Measurements from ENCODE around the gene CCDC78.
"Not testable (repeated sequence)": the region's sequence is repeated elsewhere in the genome, so short reads cannot be mapped to it uniquely, and the experiment has no call there.

CCDC78 gene

DNA sequence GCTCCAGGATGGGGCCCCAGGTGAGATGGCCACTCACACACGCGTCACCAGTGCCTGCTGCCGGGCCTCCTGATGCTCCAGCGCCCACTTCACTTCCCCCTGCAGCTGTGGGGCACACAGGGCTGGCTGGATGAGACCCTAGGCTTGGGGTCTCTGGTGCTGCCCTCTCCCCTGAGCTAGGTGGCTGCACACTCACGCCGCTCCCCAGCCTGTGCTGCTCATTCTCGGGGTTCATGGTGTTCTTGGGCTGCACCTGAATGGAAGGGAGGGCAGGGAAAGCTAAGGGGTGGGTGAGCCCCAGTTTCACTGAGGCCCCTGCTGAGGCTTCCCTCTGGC lies 1.2 kb downstream of the CCDC78 start:
- no peak for DNase-seq (ENCODE audit: low read depth in 1 of 2, low spot score in 1 of 2)

DNA sequence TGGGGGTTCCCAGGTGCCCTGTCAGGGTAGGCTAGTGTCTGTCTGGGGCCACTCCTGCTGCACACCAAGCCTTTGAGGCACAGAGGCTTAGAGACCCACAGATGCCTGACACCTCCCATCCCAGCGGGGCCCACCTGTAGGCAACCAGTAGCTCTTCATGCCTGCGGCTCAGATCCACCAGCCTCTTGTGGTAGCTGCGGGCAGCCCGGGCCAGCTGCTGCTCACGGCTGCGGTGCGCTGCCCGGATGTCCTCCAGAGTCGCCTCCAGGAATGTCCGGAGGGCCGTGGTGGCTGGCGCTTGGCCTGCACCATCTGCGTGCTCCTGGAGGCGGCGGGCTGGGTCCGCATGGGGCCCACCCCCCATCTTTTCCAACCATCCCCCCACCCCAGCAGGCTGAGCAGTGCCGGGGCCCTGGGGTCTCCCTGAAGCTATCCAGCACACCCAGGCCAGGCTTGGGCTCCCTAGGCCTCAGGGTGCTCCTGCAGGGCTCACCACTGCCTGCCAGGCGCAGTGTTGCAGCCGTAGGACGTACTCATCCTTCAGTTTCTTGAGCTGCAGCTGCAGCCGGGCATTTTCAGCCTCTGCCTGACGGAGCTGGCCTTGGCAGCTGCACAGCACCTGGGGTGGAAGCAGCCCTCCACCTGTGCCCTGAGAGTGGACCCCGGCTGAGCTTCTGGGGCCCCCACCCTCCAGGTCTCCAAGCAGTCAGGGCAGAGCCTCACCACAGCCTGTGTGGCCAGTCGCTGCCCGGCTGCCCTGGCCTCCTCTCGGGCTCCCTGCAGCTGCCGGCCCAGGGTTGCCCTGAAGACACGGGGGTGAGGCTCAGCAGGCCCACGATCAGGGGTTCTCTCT lies 1.8 kb downstream of the CCDC78 start:
- DNase-seq (ENCODE audit: low read depth in 1 of 2, low spot score in 1 of 2): no peak

- no peak for DNase-seq (ENCODE audit: low read depth in 1 of 2, low spot score in 1 of 2)
These were observed 2.5 kb downstream of the CCDC78 start for GRCh38 chr16:723695-724094.

GRCh38 chr16:722835-723633 lies 3.2 kb downstream of the CCDC78 start:
- DNase-seq (ENCODE audit: low read depth in 1 of 2, low spot score in 1 of 2): no peak

DNA sequence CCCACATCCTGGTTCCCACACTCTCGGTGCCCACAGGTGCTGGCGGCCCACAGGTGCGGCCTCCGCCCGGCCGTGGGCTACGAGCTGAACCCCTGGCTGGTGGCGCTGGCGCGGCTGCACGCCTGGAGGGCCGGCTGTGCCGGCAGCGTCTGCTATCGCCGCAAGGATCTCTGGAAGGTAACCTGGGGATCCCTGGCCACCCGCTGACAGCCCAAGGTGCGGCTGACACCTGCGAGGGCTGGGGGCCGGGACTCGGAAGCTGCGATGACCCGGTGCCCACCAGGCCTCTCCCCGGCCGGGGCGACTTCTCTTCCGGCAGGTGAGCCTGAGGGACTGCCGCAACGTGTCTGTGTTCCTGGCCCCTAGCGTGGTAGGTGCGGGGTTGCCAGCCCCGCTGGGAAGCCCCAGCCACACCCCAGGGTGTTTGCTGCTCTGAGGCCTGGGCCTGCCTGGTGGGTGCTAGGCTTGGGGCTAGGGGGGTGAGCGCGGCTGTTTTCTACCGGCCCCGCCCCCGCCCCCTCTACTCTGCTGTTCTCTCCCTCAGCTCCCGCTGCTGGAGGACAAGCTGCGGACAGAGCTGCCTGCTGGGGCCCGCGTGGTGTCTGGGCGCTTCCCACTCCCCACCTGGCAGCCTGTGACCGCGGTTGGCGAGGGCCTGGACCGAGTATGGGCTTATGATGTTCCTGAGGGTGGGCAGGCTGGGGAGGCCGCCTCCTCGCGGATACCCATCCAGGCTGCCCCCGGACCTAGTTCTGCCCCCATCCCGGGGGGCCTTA lies 4.3 kb downstream of the CCDC78 start:
- no peak for DNase-seq (ENCODE audit: low read depth in 1 of 2, low spot score in 1 of 2)

DNA sequence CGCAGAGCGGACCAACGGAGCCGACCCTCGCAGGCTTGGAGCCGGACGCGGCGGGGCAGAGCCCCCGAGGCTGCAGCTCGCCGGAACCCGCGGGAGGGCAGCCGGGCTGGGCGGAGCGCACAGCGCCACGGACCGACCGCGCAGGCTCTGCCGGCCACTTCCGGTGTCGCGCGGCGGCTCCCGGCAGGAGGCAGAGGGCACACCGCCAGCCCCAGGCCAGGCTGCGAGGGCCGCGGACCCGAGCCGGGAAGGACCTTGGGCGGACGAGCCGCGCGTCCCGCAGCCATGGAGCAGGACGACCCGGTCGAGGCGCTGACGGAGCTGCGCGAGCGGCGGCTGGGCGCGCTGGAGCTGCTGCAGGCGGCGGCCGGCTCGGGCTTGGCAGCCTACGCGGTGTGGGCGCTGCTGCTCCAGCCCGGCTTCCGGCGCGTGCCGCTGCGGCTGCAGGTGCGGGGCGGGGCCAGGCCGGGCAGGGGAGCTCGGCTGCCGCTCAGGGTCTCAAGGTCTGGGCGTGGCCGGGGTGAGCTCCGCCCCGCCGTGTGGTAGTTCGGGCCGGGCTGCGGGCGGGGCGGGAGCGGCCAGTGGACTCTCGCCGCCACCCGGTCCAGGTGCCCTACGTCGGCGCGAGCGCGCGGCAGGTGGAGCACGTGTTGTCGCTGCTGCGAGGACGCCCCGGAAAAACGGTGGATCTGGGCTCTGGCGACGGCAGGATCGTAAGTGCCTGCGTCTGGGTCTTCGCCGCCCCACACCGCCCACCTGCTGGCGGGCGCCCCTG lies 5.1 kb downstream of the CCDC78 start, which contains the start of gene ANTKMT:
Gene ANTKMT (plus strand): TSS at position 157 of the 775 bp plus-strand sequence. CDS start 129 bp downstream, at position 286.
- peak in 1 of 2 donors; percentile 58 for DNase-seq (ENCODE audit: low read depth in 1 of 2, low spot score in 1 of 2)

GRCh38 chr16:720447-720989 lies 5.7 kb downstream of the CCDC78 start:
- DNase-seq (ENCODE audit: low read depth in 1 of 2, low spot score in 1 of 2): no peak

DNA sequence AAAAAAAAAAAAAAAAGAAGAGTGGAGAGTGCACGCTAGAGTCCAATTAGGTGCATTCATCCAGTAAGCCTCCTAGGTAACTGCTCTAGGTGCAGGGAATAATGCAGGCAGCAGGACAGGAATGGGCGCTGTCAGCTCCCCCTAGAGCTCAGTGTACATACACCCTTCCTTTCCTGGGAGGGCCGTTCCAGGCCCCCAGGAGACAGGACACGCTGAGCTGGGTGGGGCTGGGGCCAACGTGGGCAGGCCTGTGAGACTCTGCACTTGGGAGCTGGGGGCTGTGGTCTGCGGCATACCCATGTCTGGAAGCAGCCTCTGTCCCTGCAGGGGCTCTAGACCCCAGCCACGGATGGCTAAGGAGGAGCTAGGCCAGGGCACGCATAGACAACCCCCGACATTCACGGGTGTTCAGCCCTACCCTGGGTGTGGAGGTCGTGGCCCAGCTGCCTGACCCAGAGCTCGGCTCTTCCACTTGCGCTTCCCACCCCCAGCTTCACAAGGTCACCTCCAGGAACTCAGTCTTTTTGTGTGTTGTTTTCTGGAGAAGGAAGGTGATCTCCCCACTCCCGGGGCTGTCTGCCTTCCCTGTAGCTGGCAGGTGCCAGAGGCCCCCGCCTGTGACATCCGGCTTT lies 6.3 kb downstream of the CCDC78 start:
- DNase-seq (ENCODE audit: low read depth in 1 of 2, low spot score in 1 of 2): no peak

DNA sequence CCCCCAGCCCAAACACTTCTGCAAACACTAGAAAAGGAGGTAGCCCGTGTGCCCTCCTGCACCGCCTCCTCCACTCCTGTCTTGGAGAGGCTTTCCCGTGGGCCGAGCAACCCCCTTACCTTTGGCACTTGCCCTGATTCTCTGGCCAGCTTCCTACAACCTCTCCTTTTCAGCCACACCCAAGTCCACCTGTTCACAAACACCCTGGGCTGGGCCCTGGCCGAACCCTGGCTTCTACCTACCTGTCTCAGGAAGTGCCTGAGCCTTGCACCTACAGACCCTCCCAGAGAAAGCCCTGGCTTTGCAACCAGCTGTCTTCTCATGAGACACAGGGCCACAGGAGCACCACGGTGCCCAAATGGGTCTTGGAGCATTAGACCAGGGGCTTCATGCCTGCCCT lies 7.3 kb downstream of the CCDC78 start:
- no peak for DNase-seq (ENCODE audit: low read depth in 1 of 2, low spot score in 1 of 2)

- DNase-seq (ENCODE audit: low read depth in 1 of 2, low spot score in 1 of 2): no peak
These were observed 7.9 kb downstream of the CCDC78 start for GRCh38 chr16:718389-718788.

DNA sequence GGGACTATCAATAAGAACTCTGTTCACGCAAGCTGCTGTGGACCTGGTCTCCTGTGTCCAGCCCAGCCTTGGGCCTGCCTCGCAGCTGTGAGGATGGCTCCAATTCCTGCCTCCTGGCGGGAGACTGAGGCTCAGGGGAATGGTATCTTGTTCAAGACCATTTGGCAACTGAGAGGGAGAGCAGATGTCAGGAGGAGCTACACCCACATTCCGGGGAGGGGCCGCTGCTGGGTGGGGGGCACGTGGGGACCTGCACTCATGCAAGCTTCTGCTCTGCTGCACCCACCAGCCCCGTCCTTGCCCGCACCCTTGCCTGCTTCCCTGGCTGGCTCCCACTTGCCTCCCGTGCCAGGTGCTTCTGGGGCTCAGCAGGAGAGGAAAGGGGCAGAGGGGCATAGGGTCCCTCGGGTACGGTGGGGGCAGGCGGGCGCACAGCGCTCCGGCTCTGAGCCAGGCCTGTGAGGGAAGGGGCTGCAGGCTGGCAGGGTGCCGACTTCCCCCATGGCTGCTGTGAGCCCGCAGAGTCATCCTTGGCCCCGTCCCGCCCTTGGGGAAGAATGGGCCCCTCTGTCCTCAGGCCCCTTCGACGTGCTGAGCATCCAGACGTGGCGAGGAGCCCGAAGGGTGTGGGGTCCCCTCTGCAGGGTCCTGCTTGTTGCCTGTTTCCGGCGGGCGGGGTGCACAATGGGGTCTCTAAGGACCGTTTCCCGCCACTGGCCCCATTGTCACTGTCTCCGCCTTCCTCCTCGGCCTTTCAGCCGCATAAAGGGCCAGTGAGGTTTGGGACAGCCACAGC lies 8.6 kb downstream of the CCDC78 start:
- no peak for DNase-seq (ENCODE audit: low read depth in 1 of 2, low spot score in 1 of 2)

GRCh38 chr16:716768-717325 lies 9.4 kb downstream of the CCDC78 start:
- no peak for DNase-seq (ENCODE audit: low read depth in 1 of 2, low spot score in 1 of 2)

DNA sequence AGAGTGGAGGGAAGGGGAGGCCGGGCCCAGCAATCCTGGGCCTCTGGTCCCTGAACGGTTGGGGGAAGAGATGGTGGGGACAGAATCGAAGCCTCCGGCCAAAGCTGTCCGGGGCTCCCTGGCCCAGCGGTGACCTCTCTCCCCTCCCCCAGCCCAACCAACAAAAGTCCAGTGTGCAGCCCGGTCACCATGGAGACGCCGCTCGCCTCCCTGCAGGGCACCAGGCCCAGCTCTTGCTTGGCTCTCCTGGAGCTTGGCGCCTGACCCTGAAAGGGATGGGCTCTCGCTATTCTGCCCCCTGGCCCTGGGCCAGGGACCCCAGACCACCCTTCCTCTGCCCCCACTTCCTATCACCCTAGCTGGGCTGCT lies 10.1 kb downstream of the CCDC78 start:
- DNase-seq (ENCODE audit: low read depth in 1 of 2, low spot score in 1 of 2): no peak

GRCh38 chr16:715477-716199 lies 10.6 kb downstream of the CCDC78 start:
- no peak for DNase-seq (ENCODE audit: low read depth in 1 of 2, low spot score in 1 of 2)

- DNase-seq (ENCODE audit: low read depth in 1 of 2, low spot score in 1 of 2): peak; percentile 76 to 81
These were observed 11.4 kb downstream of the CCDC78 start, which contains the start of gene METRN for GRCh38 chr16:714558-715476. Gene METRN (plus strand): TSS chr16:715118. CDS start chr16:715290, 172 bp downstream.

GRCh38 chr16:714079-714478 lies 12.2 kb downstream of the CCDC78 start:
- DNase-seq (ENCODE audit: low read depth in 1 of 2, low spot score in 1 of 2): no peak

GRCh38 chr16:712740-713250 lies 13.4 kb downstream of the CCDC78 start:
- not testable (repeated sequence) for DNase-seq (ENCODE audit: low read depth in 1 of 2, low spot score in 1 of 2)
